Pons (tissue), 1 donor: Measurements from ENCODE around the gene RBMS1.
A peak's percentile ranks its signal among the peaks of the same experiment; 100 is the strongest.
"Not testable (repeated sequence)": the region's sequence is repeated elsewhere in the genome, so short reads cannot be mapped to it uniquely, and the experiment has no call there.

Experiments
- DNase-seq: peaks from one replicate; pipeline ENCODE4 v3.0.0-alpha.2; 2016; ENCODE audit warnings: low spot score

The RBMS1 gene

GRCh38 chr2:160469621-160470204 lies 23.9 kb downstream of the RBMS1 start:
- no peak for DNase-seq

GRCh38 chr2:160469164-160469563 lies 24.4 kb downstream of the RBMS1 start:
- no peak for DNase-seq

GRCh38 chr2:160467086-160467485 lies 26.5 kb downstream of the RBMS1 start:
- DNase-seq, result no peak

DNA sequence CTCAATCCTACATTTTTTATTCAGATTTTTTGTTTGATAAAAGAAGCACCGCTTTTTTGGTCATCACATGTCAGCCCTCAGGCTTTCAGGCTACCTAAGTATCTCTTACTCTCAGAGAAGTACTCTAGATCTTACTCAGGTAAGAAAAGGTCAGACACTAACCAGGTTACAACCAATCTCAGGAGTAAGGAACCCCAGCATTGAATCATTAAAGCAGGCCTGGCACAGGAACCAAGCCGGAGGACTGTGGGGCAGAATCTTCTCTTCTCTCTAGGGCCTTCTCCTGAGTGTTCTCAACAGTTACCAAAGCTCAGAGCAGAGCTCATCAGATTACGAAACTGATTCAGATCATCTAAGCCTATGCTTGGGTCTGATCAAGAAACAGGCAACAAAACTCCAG lies 28.2 kb downstream of the RBMS1 start:
- DNase-seq, result no peak

GRCh38 chr2:160465002-160465401 lies 28.6 kb downstream of the RBMS1 start:
- DNase-seq, result no peak

GRCh38 chr2:160464017-160464416 lies 29.6 kb downstream of the RBMS1 start:
- no peak for DNase-seq

GRCh38 chr2:160463245-160463644 lies 30.4 kb downstream of the RBMS1 start:
- no peak for DNase-seq

GRCh38 chr2:160460333-160460731 lies 33.3 kb downstream of the RBMS1 start:
- no peak for DNase-seq

GRCh38 chr2:160459538-160460332 lies 33.9 kb downstream of the RBMS1 start:
- DNase-seq, result peak; percentile 14

DNA sequence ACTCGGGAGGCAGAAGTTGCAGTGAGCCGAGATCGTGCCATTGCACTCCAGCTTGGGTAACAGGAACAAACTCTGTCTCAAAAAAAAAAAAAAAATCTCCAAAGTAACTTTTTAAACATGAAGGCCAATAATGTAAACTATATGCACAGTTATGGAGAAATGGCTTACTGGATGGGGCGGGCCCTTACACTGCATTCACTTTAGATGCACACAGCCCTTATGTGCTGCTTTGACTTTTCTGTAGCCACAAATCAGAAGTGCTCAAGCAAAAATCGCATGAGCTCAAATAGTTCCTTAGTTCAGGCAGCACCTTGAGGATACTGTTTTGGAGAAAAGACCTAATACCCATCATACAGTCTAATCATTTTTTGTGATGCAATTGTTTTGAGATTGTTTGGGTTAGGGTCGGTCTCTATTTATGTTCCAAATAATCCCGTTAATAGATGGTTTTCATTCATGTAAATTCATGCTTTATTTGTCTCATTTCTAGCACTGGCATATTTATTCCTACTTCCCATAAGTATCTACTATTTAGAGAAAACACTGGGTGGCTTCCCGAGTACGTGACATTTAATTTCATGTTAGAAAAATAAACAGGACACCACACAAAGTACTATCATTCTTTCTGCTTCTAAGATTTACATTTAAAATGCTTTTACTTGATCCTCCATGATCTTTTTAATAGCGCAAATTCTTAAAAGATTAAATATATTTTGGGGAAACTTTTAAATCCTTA lies 34.7 kb downstream of the RBMS1 start:
- no peak for DNase-seq

DNA sequence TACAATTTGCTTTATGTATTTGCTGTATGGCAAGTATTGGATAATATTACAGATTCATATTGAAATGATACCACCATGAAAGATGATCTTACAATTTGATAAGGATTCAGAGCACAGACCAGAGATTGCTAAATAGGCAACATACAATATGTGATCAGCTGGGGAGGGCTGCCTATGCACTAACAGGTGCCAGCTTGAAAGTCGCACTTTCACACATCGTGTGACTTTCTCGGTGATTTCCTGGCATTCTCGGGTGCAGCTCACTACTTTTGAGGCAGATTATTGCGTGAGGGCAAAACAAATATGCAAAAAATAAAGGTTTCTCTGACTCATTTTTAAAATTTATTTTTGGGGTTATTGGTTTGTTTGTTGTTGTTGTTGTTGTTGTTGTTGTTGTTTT lies 36.0 kb downstream of the RBMS1 start:
- no peak for DNase-seq

DNA sequence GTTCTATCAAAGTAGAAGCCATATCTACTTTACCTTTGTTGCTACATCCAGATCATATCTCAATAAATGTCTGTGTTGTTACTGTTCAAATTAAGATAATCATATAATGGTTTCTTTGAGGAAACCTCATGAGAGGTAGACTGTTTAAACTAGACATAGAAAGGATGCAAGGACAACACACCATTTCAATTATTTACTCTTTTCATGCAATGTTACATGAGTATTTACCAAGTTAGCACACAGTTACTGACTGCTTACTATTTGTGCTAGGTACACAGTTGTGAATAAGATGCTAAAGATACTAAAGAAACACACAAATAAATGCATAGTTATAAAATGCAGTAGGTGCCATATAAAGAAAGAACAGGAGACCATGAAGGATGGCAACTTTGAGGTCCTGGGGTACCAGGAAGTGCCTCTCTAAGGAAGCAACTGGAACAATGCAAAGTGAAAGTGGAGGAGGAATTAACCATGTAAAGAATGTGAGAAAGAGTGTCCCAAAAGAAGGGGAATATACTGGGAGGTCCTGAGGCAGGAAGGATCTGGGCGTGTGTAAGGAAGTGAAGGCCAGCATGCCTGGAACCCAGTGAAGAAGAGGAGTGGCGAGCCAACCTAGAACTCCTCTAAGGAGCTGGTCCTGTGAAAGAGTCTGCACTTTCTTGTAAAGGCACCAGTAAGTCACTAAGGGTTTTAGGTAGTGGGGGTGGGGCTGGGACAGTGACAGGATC lies 39.4 kb downstream of the RBMS1 start:
- no peak for DNase-seq

- DNase-seq, result no peak
Measured at GRCh38 chr2:160453111-160453820, 40.3 kb downstream of the RBMS1 start.

GRCh38 chr2:160450486-160450885 lies 43.1 kb downstream of the RBMS1 start:
- DNase-seq, result no peak

- not testable (repeated sequence) for DNase-seq
Measured at GRCh38 chr2:160448821-160449220, 44.8 kb downstream of the RBMS1 start.

- DNase-seq, result no peak
Measured at GRCh38 chr2:160445673-160446072, 47.9 kb downstream of the RBMS1 start.

GRCh38 chr2:160442603-160443002 lies 51.0 kb downstream of the RBMS1 start:
- DNase-seq, result no peak

GRCh38 chr2:160440888-160441287 lies 52.7 kb downstream of the RBMS1 start:
- DNase-seq, result no peak

DNA sequence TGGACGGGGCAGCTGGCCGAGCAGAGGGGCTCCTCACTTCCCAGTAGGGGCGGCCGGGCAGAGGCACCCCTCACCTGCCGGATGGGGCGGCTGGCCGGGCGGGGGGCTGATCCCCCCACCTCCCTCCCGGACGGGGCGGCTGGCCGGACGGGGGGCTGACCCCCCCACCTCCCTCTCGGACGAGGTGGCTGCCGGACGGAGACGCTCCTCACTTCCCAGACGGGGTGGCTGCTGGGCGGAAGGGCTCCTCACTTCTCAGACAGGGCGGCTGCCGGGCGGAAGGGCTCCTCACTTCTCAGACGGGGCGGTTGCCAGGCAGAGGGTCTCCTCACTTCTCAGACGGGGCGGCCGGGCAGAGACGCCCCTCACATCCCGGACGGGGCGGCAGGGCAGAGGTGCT lies 54.6 kb downstream of the RBMS1 start:
- DNase-seq, result not testable (repeated sequence)

DNA sequence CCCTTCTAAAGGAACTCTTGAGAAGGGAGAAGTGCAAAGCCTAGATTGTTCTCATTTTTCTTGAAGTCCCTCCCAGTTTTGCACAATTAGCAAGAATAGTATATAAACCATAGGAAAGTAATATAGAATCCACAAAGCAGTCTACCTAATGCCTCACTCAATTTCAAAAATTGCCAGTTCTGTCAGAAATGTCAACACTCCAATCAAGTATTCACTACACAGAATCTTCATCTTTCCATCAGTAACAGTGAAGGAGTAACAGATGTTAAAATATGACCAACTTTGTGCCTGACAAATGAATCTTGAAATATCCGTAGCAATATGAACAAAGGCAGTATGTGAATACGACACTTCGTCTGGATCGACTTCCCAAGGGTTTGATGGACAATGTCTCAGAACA lies 56.3 kb downstream of the RBMS1 start:
- no peak for DNase-seq

GRCh38 chr2:160434254-160434948 lies 59.2 kb downstream of the RBMS1 start:
- DNase-seq, result no peak
